OCI-LY3 (cell line): ENCODE results near the gene NOD2.

Source experiments
- CTCF ChIP-seq: fragments of 200-600, 300-600 bp; sonication (generic); IDR thresholded peaks from 2 replicates; pipeline ENCODE4 v1.5.1; 2014; ENCODE audit warnings: antibody characterized with exemption, low read length, low read depth
- EZH2phosphoT487 ChIP-seq: fragments of 200-600 bp; shearing (Covaris generic); IDR thresholded peaks from 2 replicates; pipeline ENCODE4 v1.6.1; 2018; ENCODE audit warnings: antibody characterized with exemption, mixed run types, low read depth

GRCh38 chr16:50735629-50736122 lies 42.3 kb downstream of the NOD2 start:
- no peak for TF ChIP-seq CTCF
- TF ChIP-seq EZH2phosphoT487: no peak
